Upper lobe of left lung (tissue), 4 donors: ENCODE data around the gene ZBTB8OS.

Experiments
- EP300 ChIP-seq, 4 donors: sonication (generic); formaldehyde crosslinking; IDR thresholded peaks; one replicate each; pipeline ENCODE4 v1.5.1; 2017; ENCODE audit warnings: antibody characterized with exemption in 4 of 4, control low read depth in 2 of 4
- POLR2AphosphoS5 ChIP-seq, 2 donors: sonication (generic); formaldehyde crosslinking; IDR thresholded peaks; one replicate each; pipeline ENCODE4 v1.5.1; 2017; ENCODE audit warnings: antibody characterized with exemption in 2 of 2

- TF ChIP-seq POLR2AphosphoS5 (IDR thresholded peaks at IDR 0.05) = peak in 1 of 2 donors; percentile 29
- no peak for TF ChIP-seq EP300 (IDR thresholded peaks at IDR 0.05)
Observed at GRCh38 chr1:32695098-32695904, 45.0 kb upstream of the ZBTB8OS start.
